Activated naive CD8-positive, alpha-beta T cell treated with anti-CD3 and anti-CD28 coated beads, Interleukin-2, amount 10 ng/mL, durations not matched to agents 7 days and 5 days (primary cell): Measurements from ENCODE around the gene PATJ. TPM values are rescaled to one million over a fixed set of nuclear protein-coding genes. Genes with fewer than 3 reads are reported as not detected.

Source experiments
- ATAC-seq: fragments of 150-1000 bp; cut with Tn5 transposase; one replicate; pipeline ENCODE4 v1.10.0; 2021; ENCODE audit warnings: low read depth, moderate library complexity
- POLR2A ChIA-PET: fragments of 350-600 bp; sonication (Branson Sonifier 250); formaldehyde crosslinking; loops from one replicate; lab custom pipeline; 2021; ENCODE audit warnings: antibody characterized with exemption; lab: Charles Lee
- DNase-seq: peaks from one replicate; pipeline ENCODE4 v3.0.0; 2021
- H3K27ac Mint-ChIP-seq: one replicate; pipeline ENCODE4 v1.8.0; 2022; ENCODE audit warnings: mild to moderate bottlenecking, mixed read lengths
- H3K27me3 Mint-ChIP-seq: one replicate; pipeline ENCODE4 v1.8.0; 2022; ENCODE audit warnings: mild to moderate bottlenecking, moderate library complexity, mixed read lengths
- H3K36me3 Mint-ChIP-seq: one replicate; pipeline ENCODE4 v1.8.0; 2021; ENCODE audit warnings: mild to moderate bottlenecking, mixed read lengths
- H3K4me1 Mint-ChIP-seq: one replicate; pipeline ENCODE4 v1.8.0; 2021; ENCODE audit warnings: mixed read lengths
- H3K4me3 Mint-ChIP-seq: one replicate; pipeline ENCODE4 v1.8.0; 2022; ENCODE audit warnings: mild to moderate bottlenecking, moderate library complexity, mixed read lengths
- H3K9me3 Mint-ChIP-seq: one replicate; pipeline ENCODE4 v1.8.0; 2021; ENCODE audit warnings: mixed read lengths
- total RNA-seq, 2 experiments: library from RNA; stranded (reverse); gene quantifications; one replicate each; pipeline ENCODE4 v1.2.3, GENCODE V29; 2021

The PATJ gene
- total RNA-seq, 2 experiments from 2014 or later, result 24.5 to 27.2 TPM

- DNase-seq (no peak), ATAC-seq (no peak)
- no peaks in the 10 kb centered on the region for H3K27me3 Mint-ChIP-seq
- H3K9me3 Mint-ChIP-seq, result no peaks in the 10 kb centered on the region
- no peaks in the 10 kb centered on the region for H3K4me1 Mint-ChIP-seq
- POLR2A ChIA-PET, result no interaction called here
- no peak overlapping the region for H3K27ac Mint-ChIP-seq
- no peak overlapping the region for H3K4me3 Mint-ChIP-seq
- no peaks in the 10 kb centered on the region for H3K36me3 Mint-ChIP-seq
Observed at GRCh38 chr1:62057641-62058290, 315.5 kb downstream of the PATJ start.

- ATAC-seq (no peak), DNase-seq (no peak)
- Mint-ChIP-seq H3K36me3 (no peaks in the 10 kb centered on the region), H3K4me1 (no peaks in the 10 kb centered on the region), H3K27me3 (no peaks in the 10 kb centered on the region), H3K27ac (no peak overlapping the region), H3K9me3 (no peaks in the 10 kb centered on the region), H3K4me3 (no peak overlapping the region)
- POLR2A ChIA-PET, result no interaction called here
Observed at GRCh38 chr1:62058956-62059355, 316.7 kb downstream of the PATJ start.

GRCh38 chr1:62062087-62062486 lies 319.8 kb downstream of the PATJ start:
- DNase-seq (no peak), ATAC-seq (no peak)
- Mint-ChIP-seq H3K27ac (no peak overlapping the region), H3K4me1 (no peaks in the 10 kb centered on the region), H3K36me3 (peaks cover 1% of the 10 kb centered on the region), H3K9me3 (no peaks in the 10 kb centered on the region), H3K27me3 (no peaks in the 10 kb centered on the region), H3K4me3 (no peak overlapping the region)
- POLR2A ChIA-PET, result no interaction called here

- Mint-ChIP-seq H3K27ac (no peak overlapping the region), H3K4me1 (no peaks in the 10 kb centered on the region), H3K27me3 (no peaks in the 10 kb centered on the region), H3K36me3 (peaks cover 1% of the 10 kb centered on the region), H3K9me3 (no peaks in the 10 kb centered on the region), H3K4me3 (no peak overlapping the region)
- no peak for DNase-seq
- ATAC-seq, result no peak
- POLR2A ChIA-PET, result no interaction called here
Observed at GRCh38 chr1:62064829-62065407, 322.6 kb downstream of the PATJ start.

- DNase-seq (no peak), ATAC-seq (no peak)
- POLR2A ChIA-PET, result no interaction called here
- no peaks in the 10 kb centered on the region for H3K4me1 Mint-ChIP-seq
- no peaks in the 10 kb centered on the region for H3K9me3 Mint-ChIP-seq
- H3K27ac Mint-ChIP-seq, result no peak overlapping the region
- H3K36me3 Mint-ChIP-seq, result peaks cover 1% of the 10 kb centered on the region
- H3K27me3 Mint-ChIP-seq, result no peaks in the 10 kb centered on the region
- H3K4me3 Mint-ChIP-seq, result no peak overlapping the region
Observed at GRCh38 chr1:62066713-62067112, 324.4 kb downstream of the PATJ start.

GRCh38 chr1:62068416-62068843 lies 326.1 kb downstream of the PATJ start:
- no peak for ATAC-seq
- Mint-ChIP-seq H3K27me3 (no peaks in the 10 kb centered on the region), H3K27ac (no peak overlapping the region), H3K4me1 (no peaks in the 10 kb centered on the region), H3K36me3 (peaks cover 1% of the 10 kb centered on the region), H3K9me3 (no peaks in the 10 kb centered on the region), H3K4me3 (no peak overlapping the region)
- POLR2A ChIA-PET, result no interaction called here
- DNase-seq, result no peak

GRCh38 chr1:62068978-62069377 lies 326.7 kb downstream of the PATJ start:
- no peaks in the 10 kb centered on the region for H3K9me3 Mint-ChIP-seq
- no peak overlapping the region for H3K27ac Mint-ChIP-seq
- H3K4me3 Mint-ChIP-seq, result no peak overlapping the region
- ATAC-seq, result no peak
- H3K4me1 Mint-ChIP-seq, result no peaks in the 10 kb centered on the region
- DNase-seq, result no peak
- POLR2A ChIA-PET, result no interaction called here
- H3K27me3 Mint-ChIP-seq, result no peaks in the 10 kb centered on the region
- peaks cover 1% of the 10 kb centered on the region for H3K36me3 Mint-ChIP-seq

GRCh38 chr1:62070384-62071011 lies 328.2 kb downstream of the PATJ start:
- Mint-ChIP-seq H3K27ac (no peak overlapping the region), H3K4me1 (no peaks in the 10 kb centered on the region)

GRCh38 chr1:62071695-62072094 lies 329.4 kb downstream of the PATJ start:
- Mint-ChIP-seq H3K36me3 (peaks cover under 1% of the 10 kb centered on the region), H3K4me1 (no peaks in the 10 kb centered on the region), H3K9me3 (no peaks in the 10 kb centered on the region), H3K27ac (no peak overlapping the region), H3K27me3 (no peaks in the 10 kb centered on the region), H3K4me3 (no peak overlapping the region)
- ATAC-seq, result no peak
- DNase-seq, result no peak
- POLR2A ChIA-PET, result no interaction called here

More at GRCh38 chr1:62070384-62071011, 328.2 kb downstream of the PATJ start:
- Mint-ChIP-seq H3K9me3 (no peaks in the 10 kb centered on the region), H3K36me3 (peaks cover 1% of the 10 kb centered on the region), H3K4me3 (no peak overlapping the region), H3K27me3 (no peaks in the 10 kb centered on the region)
- no peak for ATAC-seq
- DNase-seq, result no peak
- POLR2A ChIA-PET, result no interaction called here

GRCh38 chr1:62076286-62076685 lies 334.0 kb downstream of the PATJ start:
- no peak for ATAC-seq
- H3K27me3 Mint-ChIP-seq, result no peaks in the 10 kb centered on the region
- no peaks in the 10 kb centered on the region for H3K4me1 Mint-ChIP-seq
- no peak overlapping the region for H3K27ac Mint-ChIP-seq
- no peak for DNase-seq
- H3K4me3 Mint-ChIP-seq, result no peak overlapping the region
- H3K36me3 Mint-ChIP-seq, result no peaks in the 10 kb centered on the region
- POLR2A ChIA-PET, result no interaction called here
- no peaks in the 10 kb centered on the region for H3K9me3 Mint-ChIP-seq

- Mint-ChIP-seq H3K27me3 (no peaks in the 10 kb centered on the region), H3K4me1 (no peaks in the 10 kb centered on the region), H3K27ac (no peak overlapping the region), H3K36me3 (no peaks in the 10 kb centered on the region), H3K4me3 (no peak overlapping the region), H3K9me3 (no peaks in the 10 kb centered on the region)
- DNase-seq (no peak), ATAC-seq (no peak)
- POLR2A ChIA-PET, result no interaction called here
Observed at GRCh38 chr1:62077821-62078220, 335.5 kb downstream of the PATJ start.

- H3K27me3 Mint-ChIP-seq, result no peaks in the 10 kb centered on the region
- DNase-seq (no peak), ATAC-seq (peak; percentile 47)
- no peaks in the 10 kb centered on the region for H3K9me3 Mint-ChIP-seq
- POLR2A ChIA-PET, result no interaction called here
- no peaks in the 10 kb centered on the region for H3K36me3 Mint-ChIP-seq
- H3K27ac Mint-ChIP-seq, result no peak overlapping the region
- no peak overlapping the region for H3K4me3 Mint-ChIP-seq
- H3K4me1 Mint-ChIP-seq, result no peaks in the 10 kb centered on the region
Observed at GRCh38 chr1:62082456-62083363, 340.4 kb downstream of the PATJ start.

- Mint-ChIP-seq H3K4me1 (no peaks in the 10 kb centered on the region), H3K4me3 (no peak overlapping the region), H3K9me3 (no peaks in the 10 kb centered on the region), H3K27ac (no peak overlapping the region), H3K27me3 (no peaks in the 10 kb centered on the region), H3K36me3 (no peaks in the 10 kb centered on the region)
- no peak for DNase-seq
- POLR2A ChIA-PET, result no interaction called here
- ATAC-seq, result no peak
Observed at GRCh38 chr1:62084310-62084890, 342.1 kb downstream of the PATJ start.
